K562 (cell line): ENCODE results near the gene PPP1R12C. TPM values are rescaled to one million over a fixed set of nuclear protein-coding genes. Genes with fewer than 3 reads are reported as not detected.

Source experiments
- CTBP1 ChIP-seq: fragments of 450-650 bp; IDR thresholded peaks from 2 replicates; pipeline ENCODE4 v1.6.1; 2016; ENCODE audit warnings: borderline replicate concordance
- GTF2A2 ChIP-seq: IDR thresholded peaks from 2 replicates; pipeline ENCODE4 v1.6.1; 2016; ENCODE audit warnings: mild to moderate bottlenecking, missing genetic modification characterization, missing compliant biosample characterization
- HNRNPK ChIP-seq: fragments of 200-400 bp; formaldehyde crosslinking; IDR thresholded peaks from one replicate; pipeline ENCODE4 v1.6.1; 2018; ENCODE audit warnings: mild to moderate bottlenecking, low read depth, low read length; ENCODE audit not compliant: poor library complexity, severe bottlenecking
- L3MBTL2 ChIP-seq: fragments of 450-650 bp; IDR thresholded peaks from 2 replicates; pipeline ENCODE4 v1.6.1; 2016; ENCODE audit warnings: mild to moderate bottlenecking, moderate library complexity
- MCM3 ChIP-seq: fragments of 450-650 bp; IDR thresholded peaks from 2 replicates; pipeline ENCODE4 v1.6.1; 2016
- PCBP1 ChIP-seq: fragments of 200-400 bp; formaldehyde crosslinking; IDR thresholded peaks from 2 replicates; pipeline ENCODE4 v1.6.1; 2018; ENCODE audit warnings: mild to moderate bottlenecking, low read depth, low read length; ENCODE audit not compliant: poor library complexity, severe bottlenecking
- SETDB1 ChIP-seq: IDR thresholded peaks from one replicate; pipeline ENCODE4 v1.6.1; 2012; ENCODE audit warnings: low read length, control low read depth, inconsistent platforms
- TEAD4 ChIP-seq, 2 experiments: sonication (generic) in 1 of 2; formaldehyde crosslinking in 1 of 2; IDR thresholded peaks; 2 replicates each; pipeline versions ENCODE4 v1.6.1 to v1.8.0; 2012 to 2022; ENCODE audit warnings: borderline replicate concordance in 1 of 2, inconsistent platforms in 1 of 2, low read length in 1 of 2, mild to moderate bottlenecking in 1 of 2, missing genetic modification reagents in 1 of 2
- TGIF2 ChIP-seq: sonication (generic); formaldehyde crosslinking; IDR thresholded peaks from 2 replicates; pipeline ENCODE4 v1.8.1; 2022; ENCODE audit warnings: mild to moderate bottlenecking, missing genetic modification reagents, moderate library complexity
- ZNF830 ChIP-seq: fragments of 250-450 bp; sonication (Bioruptor Pico); IDR thresholded peaks from 2 replicates; pipeline ENCODE4 v1.5.0; 2021; ENCODE audit warnings: mild to moderate bottlenecking
- polyA plus RNA-seq, 8 experiments: library from polyadenylated mRNA; depleted of rRNA in 4 of 8; stranded (reverse) in 5 of 8; unstranded in 3 of 8; fragments of >200 nt; fragmentation: Nextera tagmentation in 2 of 8; fragmentation: Illumina TruSeq in 1 of 8; extraction: Ambion mirVana in 2 of 8; extraction: Trizol in 1 of 8; gene quantifications; 2 replicates each; pipeline versions ENCODE4 v1.2.1 to v1.2.3, GENCODE V29; 2011 to 2014; ENCODE audit warnings: inconsistent platforms in 1 of 8, missing spikeins in 1 of 8
- total RNA-seq, 7 experiments: library from RNA; depleted of rRNA in 6 of 7; stranded (reverse); fragments of >200 nt in 6 of 7; fragmentation: Illumina TruSeq in 2 of 7; extraction: Trizol in 2 of 7; gene quantifications; 2 replicates each; pipeline versions ENCODE4 v1.2.1 to v1.2.3, GENCODE V29; 2011 to 2021; ENCODE audit warnings: low replicate concordance in 1 of 7
- TF ChIP-seq, protein P1 (sequence below): fragments of 200-600 bp; sonication (generic); IDR thresholded peaks from one replicate; pipeline ENCODE4 v1.6.1; 2012; ENCODE audit warnings: mild to moderate bottlenecking, low read depth, low read length, inconsistent platforms
- TF ChIP-seq, protein P2 (sequence below), 2 experiments: IDR thresholded peaks; 2 replicates each; pipeline ENCODE4 v1.6.1; 2012; ENCODE audit warnings: improper control_type of control experiment in 2 of 2, low read depth in 2 of 2, low read length in 2 of 2, borderline replicate concordance in 1 of 2

PPP1R12C gene
- total and polyA plus RNA-seq, 9 of the 15 experiments (the other 6 are each of a cell fraction or from before 2014, with no cell fraction given) = 1.8 to 136 (median 33.7) TPM

DNA sequence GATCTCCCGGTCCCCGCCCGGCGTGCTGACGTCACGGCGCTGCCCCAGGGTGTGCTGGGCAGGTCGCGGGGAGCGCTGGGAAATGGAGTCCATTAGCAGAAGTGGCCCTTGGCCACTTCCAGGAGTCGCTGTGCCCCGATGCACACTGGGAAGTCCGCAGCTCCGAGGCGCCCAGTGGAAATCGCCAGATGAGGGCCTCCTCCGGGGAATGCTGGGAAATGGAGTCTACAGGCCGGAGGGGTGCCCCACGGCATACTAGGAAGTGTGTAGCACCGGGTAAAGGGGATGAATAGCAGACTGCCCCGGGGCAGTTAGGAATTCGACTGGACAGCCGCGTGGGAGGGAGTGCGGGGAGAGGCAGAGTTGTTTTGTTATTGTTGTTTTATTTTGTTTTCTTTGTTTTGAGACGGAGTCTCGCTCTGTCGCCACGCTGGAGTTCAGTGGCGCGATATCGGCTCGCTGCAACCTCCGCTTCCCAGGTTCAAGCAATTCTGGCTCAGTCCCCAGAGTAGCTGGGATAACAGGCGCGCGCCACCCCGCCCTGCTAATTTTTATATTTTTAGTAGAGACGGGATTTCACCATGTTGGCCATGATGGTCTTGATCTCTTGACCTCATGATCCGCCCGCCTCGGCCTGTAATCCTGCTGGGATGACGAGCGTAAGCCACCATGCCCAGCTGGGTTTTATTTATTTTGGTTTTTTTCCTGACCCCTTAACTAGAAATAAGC is 390 bp upstream of the PPP1R12C start (continued):
- TF ChIP-seq, protein P1, sequence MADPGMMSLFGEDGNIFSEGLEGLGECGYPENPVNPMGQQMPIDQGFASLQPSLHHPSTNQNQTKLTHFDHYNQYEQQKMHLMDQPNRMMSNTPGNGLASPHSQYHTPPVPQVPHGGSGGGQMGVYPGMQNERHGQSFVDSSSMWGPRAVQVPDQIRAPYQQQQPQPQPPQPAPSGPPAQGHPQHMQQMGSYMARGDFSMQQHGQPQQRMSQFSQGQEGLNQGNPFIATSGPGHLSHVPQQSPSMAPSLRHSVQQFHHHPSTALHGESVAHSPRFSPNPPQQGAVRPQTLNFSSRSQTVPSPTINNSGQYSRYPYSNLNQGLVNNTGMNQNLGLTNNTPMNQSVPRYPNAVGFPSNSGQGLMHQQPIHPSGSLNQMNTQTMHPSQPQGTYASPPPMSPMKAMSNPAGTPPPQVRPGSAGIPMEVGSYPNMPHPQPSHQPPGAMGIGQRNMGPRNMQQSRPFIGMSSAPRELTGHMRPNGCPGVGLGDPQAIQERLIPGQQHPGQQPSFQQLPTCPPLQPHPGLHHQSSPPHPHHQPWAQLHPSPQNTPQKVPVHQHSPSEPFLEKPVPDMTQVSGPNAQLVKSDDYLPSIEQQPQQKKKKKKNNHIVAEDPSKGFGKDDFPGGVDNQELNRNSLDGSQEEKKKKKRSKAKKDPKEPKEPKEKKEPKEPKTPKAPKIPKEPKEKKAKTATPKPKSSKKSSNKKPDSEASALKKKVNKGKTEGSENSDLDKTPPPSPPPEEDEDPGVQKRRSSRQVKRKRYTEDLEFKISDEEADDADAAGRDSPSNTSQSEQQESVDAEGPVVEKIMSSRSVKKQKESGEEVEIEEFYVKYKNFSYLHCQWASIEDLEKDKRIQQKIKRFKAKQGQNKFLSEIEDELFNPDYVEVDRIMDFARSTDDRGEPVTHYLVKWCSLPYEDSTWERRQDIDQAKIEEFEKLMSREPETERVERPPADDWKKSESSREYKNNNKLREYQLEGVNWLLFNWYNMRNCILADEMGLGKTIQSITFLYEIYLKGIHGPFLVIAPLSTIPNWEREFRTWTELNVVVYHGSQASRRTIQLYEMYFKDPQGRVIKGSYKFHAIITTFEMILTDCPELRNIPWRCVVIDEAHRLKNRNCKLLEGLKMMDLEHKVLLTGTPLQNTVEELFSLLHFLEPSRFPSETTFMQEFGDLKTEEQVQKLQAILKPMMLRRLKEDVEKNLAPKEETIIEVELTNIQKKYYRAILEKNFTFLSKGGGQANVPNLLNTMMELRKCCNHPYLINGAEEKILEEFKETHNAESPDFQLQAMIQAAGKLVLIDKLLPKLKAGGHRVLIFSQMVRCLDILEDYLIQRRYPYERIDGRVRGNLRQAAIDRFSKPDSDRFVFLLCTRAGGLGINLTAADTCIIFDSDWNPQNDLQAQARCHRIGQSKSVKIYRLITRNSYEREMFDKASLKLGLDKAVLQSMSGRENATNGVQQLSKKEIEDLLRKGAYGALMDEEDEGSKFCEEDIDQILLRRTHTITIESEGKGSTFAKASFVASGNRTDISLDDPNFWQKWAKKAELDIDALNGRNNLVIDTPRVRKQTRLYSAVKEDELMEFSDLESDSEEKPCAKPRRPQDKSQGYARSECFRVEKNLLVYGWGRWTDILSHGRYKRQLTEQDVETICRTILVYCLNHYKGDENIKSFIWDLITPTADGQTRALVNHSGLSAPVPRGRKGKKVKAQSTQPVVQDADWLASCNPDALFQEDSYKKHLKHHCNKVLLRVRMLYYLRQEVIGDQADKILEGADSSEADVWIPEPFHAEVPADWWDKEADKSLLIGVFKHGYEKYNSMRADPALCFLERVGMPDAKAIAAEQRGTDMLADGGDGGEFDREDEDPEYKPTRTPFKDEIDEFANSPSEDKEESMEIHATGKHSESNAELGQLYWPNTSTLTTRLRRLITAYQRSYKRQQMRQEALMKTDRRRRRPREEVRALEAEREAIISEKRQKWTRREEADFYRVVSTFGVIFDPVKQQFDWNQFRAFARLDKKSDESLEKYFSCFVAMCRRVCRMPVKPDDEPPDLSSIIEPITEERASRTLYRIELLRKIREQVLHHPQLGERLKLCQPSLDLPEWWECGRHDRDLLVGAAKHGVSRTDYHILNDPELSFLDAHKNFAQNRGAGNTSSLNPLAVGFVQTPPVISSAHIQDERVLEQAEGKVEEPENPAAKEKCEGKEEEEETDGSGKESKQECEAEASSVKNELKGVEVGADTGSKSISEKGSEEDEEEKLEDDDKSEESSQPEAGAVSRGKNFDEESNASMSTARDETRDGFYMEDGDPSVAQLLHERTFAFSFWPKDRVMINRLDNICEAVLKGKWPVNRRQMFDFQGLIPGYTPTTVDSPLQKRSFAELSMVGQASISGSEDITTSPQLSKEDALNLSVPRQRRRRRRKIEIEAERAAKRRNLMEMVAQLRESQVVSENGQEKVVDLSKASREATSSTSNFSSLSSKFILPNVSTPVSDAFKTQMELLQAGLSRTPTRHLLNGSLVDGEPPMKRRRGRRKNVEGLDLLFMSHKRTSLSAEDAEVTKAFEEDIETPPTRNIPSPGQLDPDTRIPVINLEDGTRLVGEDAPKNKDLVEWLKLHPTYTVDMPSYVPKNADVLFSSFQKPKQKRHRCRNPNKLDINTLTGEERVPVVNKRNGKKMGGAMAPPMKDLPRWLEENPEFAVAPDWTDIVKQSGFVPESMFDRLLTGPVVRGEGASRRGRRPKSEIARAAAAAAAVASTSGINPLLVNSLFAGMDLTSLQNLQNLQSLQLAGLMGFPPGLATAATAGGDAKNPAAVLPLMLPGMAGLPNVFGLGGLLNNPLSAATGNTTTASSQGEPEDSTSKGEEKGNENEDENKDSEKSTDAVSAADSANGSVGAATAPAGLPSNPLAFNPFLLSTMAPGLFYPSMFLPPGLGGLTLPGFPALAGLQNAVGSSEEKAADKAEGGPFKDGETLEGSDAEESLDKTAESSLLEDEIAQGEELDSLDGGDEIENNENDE = no peak
- TF ChIP-seq TGIF2 (CRISPR knock-in tag) (no peak), HNRNPK (no peak), CTBP1 (peak; percentile 64; the same call in 1 of the 2 replicates), TEAD4 (IDR thresholded peaks at IDR 0.05; ENCODE audit: low read length) (peak; percentile 39), TEAD4 (CRISPR knock-in tag; IDR thresholded peaks at IDR 0.05; ENCODE audit: borderline replicate concordance) (no peak), PCBP1 (no peak), SETDB1 (no peak), ZNF830 (CRISPR knock-in tag) (no peak), L3MBTL2 (peak; percentile 32; the same call in 1 of the 2 replicates), GTF2A2 (no peak), MCM3 (no peak)
- TF ChIP-seq, protein P2, sequence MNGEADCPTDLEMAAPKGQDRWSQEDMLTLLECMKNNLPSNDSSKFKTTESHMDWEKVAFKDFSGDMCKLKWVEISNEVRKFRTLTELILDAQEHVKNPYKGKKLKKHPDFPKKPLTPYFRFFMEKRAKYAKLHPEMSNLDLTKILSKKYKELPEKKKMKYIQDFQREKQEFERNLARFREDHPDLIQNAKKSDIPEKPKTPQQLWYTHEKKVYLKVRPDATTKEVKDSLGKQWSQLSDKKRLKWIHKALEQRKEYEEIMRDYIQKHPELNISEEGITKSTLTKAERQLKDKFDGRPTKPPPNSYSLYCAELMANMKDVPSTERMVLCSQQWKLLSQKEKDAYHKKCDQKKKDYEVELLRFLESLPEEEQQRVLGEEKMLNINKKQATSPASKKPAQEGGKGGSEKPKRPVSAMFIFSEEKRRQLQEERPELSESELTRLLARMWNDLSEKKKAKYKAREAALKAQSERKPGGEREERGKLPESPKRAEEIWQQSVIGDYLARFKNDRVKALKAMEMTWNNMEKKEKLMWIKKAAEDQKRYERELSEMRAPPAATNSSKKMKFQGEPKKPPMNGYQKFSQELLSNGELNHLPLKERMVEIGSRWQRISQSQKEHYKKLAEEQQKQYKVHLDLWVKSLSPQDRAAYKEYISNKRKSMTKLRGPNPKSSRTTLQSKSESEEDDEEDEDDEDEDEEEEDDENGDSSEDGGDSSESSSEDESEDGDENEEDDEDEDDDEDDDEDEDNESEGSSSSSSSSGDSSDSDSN (IDR thresholded peaks at IDR 0.05; ENCODE audit: borderline replicate concordance in 1 of 2, low read depth in 2 of 2, low read length in 2 of 2) = no peak
